NCI-H82 treated with DMSO at 0.1 percent for 48 hours (cell line): ENCODE measurements around the gene TMPRSS15.

Experiments
- DNase-seq: peaks from one replicate; lab custom pipeline; 2025; ENCODE audit not compliant: unreplicated experiment; lab: John Stamatoyannopoulos, UW

TMPRSS15 gene

DNA sequence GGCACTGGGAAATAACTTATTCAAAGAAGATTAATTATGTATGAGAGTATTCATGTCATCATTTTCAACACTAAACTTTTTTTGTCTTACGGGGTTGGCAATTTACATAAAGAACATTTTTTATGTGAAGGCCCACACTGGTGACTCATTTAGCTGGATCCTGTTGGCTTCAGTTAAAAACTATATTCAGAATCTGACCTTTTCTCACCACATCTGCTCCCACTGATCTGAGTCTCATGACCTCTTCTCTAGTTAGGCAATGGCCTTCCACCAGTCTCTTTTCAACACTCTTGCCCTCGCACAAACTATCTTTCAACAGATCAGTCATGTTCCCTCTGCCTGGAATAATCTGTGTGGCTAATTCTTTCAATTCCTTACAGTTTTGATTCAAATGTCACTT lies 53.4 kb downstream of the TMPRSS15 start:
- DNase-seq: no peak

DNA sequence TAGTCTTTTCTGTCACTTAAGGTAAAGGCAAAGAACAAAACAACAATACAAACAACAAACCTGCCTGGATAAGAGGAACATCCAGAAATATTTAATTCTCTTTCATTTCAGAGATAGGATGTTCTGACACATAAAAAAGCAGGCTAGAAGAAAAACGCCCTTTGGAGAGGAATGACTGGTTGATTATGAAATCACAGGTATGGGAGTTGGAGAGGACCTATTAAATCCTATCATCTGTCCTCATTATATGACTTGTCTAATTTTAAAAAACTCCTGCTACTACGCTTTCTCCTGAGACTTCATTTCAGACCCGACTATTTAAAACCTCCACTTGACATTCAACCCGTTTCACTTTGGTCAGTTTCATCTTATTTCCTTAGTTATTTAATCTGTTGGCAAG lies 54.1 kb downstream of the TMPRSS15 start:
- no peak for DNase-seq

DNA sequence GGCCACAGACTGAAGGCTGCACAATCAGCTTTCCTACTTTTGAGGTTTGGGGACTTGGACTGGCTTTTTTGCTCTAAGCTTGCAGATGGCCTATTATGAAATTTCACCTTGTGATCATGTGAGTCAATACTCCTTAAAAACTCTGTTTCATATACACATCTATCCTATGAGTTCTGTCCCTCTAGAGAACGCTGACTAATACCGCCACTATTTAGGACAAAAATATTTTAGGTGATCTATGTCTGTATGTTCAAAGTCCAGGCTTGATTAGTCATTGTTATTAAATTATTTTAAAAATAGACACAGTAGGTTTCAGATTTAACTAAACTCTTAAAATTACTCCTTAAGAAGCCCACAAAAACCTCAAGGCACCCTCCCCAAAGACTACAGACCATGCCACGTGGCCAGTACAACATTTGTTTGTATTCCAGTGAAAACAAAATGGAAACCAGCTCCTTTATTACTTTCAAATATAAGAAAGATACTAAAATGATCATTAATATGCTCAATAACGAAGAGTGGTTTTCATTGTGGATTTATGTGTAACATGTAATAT lies 63.1 kb downstream of the TMPRSS15 start:
- no peak for DNase-seq

DNA sequence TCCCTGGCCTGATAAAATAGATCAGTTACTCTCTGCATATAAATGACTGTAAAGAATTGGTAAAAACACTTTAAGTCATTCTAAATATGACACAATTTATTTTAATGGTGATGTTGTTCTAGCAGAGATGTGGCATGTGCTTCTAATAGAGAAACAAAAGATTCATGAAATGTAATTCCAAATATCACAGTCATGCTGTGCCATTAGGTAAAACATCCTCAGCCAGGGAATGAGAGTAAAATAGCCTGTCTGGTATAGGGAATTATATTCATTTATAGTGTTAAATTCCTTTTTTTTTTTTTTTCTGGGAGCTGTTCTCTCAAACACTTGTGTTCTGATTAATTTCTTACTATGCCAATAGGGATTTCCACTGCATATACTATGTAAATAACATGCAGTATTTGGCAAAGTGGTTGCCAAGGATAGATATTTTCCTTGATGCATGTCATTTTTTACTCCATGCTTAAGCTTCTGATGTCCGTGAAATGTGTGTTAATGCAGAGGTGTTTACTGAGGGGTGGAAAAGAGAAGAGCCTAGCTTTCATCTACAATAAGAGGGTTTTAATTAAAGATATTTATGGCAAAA lies 67.8 kb downstream of the TMPRSS15 start:
- DNase-seq: no peak

DNA sequence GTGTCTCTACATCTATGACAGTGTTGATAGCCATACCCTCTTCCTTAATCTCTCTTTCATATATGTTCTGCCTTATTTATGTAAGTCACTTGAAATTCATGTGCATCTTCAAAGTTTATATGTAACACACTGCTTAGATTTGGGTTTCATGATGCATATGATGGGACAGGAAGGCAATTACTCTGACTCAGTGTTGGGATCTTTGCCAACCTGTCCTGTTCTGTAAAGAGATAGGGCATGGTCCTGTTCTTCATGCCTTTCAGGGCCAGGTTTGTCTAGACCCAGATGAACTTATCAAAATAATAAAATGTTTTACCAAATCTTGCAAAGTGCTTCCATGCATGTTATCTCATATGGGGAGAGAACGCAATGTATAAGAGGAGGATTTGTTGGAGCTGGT lies 69.5 kb downstream of the TMPRSS15 start:
- no peak for DNase-seq

DNA sequence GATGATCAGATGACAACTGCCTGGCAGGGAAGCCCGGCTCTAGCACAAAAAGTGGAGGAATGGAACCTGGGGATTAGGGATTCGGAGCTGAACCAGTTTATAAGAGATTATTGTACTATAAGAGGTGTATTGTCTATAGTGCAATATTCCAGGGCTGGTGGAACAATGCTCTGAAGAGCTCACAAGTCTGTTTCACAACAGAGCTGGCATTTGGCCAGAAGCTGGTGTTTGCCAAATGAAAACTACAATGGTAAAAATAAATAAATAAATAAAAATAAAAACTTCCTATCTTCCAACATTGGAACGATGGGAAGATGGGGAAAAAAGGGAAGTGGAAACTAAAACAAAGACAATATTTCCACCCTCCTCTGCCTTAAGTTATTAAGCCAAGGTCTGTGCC lies 85.4 kb downstream of the TMPRSS15 start:
- no peak for DNase-seq

DNA sequence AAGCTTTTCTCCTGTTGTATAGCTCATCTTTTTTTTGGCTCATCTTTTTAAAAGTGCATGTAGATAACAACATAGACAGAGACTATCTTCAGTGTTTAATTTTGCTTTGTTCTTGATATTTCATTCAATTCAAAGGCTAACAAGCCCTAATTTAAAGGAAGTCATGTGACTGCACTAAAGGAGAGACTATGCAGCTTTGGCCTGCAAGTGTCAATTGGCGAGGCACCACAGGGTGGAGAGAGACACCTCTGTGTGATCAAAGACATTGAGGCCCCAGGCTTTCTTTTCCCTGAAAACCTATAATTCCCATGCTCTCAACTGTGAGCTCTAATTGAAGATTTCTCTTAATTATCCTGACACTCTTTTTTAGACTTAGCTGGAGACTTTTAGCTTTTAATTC lies 105.4 kb downstream of the TMPRSS15 start:
- no peak for DNase-seq

DNA sequence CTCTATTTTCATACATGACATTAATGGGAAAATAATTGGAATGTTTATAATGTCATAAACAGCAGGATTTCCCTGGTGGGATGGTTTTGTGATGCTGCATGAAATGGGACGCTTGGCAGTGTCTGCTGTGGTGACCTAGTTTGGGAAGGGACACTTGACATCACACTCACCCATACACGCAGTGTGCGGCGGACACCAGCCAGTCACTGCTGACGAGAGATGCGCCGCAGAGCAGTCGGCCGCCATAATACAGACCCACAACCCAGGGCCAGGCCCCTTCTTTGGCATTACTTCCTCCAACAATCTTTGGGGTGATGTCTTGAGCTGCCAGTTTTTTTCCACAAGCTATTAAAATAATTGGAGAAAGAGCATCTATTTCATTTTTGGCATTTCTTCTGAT lies 109.5 kb downstream of the TMPRSS15 start:
- DNase-seq: no peak

DNA sequence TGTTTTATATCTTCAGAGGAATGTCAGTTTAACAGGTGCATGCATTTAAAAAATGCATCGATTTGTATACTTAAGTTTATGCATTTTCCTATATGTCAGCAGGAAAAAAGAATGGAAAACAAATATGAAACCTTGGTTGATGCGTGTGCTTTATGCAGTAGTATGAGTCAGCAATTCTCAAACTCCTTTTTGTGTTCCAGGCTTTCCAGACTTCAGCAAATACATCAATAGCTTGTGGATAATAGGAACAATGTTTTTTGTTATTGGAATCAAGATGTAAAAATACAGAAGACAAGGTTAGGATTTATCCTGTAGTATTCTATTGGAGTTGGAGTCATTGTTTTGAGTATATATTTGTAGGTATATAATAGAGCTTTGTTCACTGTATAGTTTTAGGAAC lies 113.7 kb downstream of the TMPRSS15 start:
- DNase-seq: no peak

DNA sequence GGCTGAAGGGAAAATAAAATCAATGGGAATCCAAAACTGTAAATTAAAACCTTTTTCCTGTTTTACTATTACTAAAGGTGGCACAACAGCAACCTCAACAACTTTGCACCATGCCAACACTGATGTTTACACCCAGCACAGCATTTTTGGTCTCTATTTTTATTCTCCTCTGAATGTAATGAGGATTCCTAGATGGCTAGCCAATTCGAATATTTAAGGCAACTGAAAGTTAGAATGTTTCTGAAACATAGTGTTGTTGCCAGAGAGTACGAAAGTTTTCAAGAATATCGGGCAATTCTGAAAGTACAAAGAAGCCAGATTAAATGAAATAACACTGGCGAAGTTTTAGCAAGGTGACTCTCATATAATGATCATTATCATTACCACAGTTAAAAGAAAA lies 118.2 kb downstream of the TMPRSS15 start:
- DNase-seq: no peak

DNA sequence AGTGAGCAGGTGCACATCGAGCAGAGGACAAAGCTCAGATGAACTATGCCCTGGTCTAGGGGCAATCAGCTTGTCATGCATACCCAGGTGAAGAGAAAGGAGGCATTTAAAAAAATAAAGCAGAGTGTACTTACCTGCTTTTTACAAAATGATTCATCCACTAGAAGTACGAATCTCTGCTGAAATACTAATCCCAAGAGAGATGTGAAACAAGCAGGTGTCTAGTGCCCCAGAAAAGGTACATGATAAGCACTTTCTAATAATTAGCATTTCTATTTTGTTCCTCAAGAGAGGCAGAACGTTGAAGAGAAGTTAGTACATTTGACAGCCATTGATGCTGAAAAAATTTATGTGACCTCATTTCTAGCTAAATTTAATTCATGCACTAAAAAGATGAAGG lies 127.8 kb downstream of the TMPRSS15 start:
- no peak for DNase-seq

DNA sequence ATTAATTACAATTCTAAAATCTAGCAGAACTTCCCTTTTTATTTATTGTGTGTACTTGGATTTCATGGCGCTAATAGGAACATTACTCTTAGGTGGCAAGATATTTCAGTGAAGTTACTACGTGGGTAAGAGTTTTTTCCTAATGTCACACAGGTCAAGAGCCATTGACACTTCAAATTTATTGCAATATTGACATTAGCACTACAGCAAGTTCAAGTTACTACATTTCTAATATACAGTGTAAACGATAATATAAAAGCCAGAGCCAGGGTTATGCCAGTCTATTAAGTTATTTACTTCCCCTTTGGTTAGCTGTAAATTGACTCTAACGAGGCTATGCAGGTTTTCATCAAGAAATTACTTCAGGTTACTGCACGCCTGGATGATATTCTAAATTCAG lies 129.2 kb downstream of the TMPRSS15 start:
- no peak for DNase-seq

DNA sequence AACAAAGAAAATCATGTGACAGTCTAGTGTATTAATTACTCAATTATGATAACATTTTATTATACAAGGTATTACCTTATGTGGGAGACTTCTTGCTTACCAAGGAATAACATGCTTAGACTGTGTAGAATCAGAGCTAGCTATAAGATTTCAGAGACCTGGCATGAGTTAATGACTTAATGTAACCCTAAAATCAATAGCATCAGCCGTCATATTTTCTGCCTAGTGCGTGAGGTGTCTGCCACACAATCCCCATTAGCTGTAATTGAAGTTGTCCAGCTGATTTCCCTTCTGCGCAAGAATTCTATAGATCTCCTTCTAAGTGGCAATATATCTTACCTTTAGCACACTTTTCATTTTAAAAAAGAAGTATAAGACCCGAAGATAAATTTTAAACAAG lies 130.2 kb downstream of the TMPRSS15 start:
- no peak for DNase-seq

DNA sequence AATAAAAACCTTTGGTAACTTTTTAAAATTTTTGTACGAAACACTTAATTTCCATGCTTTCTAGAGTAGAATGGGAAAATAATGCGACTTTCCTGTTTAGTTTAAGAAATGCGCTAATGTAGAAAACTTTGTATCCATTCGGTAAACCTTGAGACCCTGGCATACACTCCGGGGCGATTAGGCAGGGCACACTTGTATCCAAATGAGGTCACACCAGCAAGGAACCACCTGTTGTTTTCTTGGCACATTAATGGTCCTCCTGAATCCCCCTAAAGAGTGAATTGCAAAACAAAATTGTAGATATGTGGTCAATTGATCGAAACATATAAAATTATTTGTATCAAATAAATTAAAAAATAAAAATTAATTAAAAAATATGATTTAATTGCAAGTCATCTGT lies 133.7 kb downstream of the TMPRSS15 start:
- DNase-seq: no peak

DNA sequence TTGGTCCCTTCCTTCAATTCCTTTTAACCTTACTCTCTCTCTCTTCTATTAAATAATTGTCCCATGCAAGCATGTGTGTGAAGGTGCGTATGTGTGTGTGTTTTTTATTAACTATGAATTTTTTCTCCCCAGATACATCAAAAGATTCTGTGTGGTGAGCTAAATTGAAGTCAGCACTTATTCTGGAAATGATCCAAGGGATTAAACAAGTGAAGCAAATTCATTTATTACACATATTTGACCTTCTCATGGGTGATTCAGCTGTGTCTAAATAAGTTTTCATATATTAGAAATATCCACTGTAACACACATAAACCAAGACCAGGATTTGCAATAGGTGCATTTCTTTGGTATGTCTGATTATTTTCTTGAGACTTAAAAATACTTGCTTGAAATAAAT lies 134.7 kb downstream of the TMPRSS15 start:
- no peak for DNase-seq

DNA sequence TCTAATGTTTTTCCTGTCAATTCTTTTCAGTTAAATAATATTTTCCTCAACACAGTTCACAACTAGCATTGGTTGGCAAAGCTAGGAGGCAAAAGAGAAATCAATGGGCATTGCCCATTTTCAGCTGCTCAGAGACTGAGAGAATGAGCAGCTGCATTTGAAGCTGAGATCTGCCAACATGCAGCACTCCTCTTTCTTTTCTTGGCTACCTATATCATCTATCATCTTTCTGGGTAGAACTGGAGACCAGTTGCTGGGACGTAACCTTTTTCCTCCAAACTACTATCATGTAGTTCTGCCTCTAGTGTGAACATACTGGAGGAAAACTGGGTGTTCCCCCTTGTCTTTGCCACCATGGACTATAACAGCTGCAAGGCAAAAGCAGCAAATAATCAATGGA lies 136.1 kb downstream of the TMPRSS15 start:
- no peak for DNase-seq

DNA sequence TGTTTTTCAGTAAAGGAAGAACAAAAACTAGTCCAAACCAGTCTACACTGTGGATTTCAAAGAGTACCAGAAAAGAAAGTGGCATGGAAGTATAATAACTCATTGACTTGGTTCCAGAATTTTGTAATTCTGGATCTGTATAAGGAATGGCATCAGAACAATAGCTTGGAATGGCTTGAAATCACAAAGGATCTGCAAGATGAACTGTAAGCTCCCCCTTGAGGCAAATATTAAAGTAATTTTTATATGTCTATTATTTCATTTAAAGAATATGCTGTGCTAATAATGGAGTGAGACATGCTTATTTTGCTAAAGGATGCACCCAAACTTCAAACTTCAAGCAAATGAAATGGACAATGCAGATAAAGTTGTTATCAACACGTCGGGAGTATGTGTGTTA lies 137.6 kb downstream of the TMPRSS15 start:
- DNase-seq: no peak

DNA sequence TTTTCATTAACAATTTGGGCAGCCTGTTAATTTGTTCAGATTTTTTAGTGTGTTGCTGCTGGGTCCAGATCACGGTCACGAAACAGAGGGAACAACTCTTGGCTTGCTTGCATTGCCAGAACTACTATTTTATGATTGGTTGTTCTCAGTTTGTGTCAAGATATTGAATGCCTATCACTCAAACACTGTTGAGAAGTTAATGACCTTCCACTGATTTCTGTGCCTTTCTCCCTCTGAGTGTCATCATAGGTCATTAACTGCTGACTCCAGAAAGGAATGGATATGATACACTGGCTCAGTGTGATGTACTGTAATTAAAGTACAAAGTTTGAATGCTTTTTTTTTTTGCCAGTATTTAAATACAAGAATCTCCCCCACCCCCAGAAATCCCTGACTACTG lies 149.8 kb downstream of the TMPRSS15 start:
- no peak for DNase-seq

DNA sequence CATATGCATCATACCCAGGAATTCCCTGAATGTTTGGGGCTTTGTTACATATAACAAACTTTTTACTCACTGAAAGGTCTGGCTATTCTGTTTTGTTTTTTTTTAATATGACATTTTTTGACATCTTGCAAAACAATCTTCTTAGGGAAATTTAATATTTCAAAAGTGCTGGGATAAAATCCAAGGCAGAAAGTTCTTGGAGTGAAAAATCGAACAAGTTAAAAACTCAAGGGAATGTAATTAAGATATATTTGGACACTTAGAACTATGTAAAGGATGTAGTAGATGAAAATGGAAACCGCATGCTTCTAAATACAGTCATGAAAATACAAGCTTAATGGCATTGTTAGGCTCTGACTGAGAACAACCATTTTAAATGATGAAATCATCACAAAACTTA lies 150.4 kb downstream of the TMPRSS15 start:
- DNase-seq: no peak

DNA sequence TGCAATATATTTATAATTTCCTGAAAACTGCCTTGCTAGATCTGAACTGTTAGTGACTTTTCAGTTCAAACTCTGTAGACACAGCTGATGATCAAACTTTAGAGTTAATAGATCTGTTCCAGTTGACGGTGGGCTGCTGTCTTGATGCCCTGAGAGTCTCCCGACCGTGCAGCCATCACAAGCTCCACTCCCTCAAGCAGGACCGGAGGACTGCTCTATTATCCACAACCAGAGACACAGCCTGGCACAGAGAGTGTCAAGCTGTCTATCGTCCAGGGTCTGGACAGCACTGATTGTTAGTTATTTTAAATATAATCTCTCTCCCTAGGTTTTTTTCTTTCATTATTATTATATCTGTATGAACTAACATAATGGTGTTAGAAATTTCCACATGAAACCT lies 150.9 kb downstream of the TMPRSS15 start:
- DNase-seq: no peak

DNA sequence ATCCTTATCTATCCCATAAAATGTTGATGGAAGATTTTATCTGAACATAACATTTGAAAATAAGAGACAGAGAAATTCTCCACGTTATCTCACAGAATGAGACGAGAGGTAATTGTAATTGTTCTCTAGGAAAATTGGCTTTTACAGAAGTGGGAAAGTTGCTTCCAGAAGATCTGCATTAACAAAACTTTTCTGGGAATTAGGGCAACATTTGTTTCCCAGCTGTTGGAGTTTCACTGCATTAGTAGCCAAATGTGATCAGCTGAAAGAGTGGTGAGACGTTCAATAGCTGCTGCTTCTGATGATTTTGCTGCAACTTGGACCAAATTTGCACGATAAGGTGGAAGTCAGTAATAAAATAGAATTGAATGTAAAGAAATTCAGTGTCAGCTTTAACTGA lies 151.3 kb downstream of the TMPRSS15 start:
- DNase-seq: no peak

DNA sequence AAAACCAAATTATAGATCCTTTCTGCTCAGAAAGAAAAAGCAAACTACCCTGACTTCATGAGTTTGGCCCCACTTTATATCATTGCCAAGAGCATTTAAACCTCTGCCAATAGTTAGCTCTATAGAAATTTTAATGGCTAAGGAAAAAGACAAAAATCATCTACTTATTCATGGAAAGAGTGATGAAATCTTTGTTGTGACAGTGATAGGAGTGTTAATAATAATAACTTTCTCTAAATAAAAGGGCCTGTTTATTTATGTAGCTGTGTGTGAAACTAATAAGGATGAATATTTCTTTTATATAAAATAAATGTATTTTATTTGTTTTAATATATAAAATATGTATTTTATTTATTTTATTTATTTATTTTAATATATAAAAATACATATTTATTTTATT lies 152.5 kb downstream of the TMPRSS15 start:
- DNase-seq: no peak

DNA sequence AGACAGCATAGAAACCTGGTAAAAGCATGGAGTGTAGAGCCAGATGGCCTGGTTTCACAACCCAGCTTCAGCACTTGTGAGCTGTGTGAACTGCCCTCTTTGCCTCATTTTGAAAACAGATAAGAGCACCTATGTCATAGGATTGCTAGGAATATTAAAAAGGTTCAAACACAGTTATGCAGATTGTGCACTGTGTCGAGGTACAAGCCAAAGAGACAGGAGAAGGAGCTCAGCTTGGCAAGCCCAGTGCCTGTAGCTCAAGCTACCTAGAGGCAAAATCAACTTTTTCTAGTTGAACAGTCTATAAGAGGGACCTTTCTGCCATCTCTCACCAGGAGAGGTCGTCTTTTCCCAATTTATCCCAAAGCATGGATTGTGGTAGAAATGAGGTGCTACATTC lies 153.9 kb downstream of the TMPRSS15 start:
- DNase-seq: no peak

DNA sequence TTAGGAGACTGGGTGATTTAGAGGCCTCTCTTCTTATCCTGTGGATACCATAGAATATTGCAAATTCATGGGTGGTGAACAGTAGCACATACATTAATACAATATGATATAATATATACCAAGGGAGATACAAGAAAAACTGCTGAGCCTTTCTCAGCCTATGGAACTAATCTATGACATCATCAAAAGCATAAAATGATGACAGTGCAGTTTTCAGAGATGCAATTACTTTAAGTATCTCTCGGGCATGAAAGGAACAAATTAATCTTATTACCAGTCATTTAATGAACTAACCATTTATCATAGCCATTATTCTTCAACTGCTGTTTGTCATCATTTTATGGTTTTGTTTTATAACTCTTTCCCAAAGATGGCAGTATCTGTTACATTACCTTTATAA lies 155.4 kb downstream of the TMPRSS15 start:
- DNase-seq: no peak
